DLD1 (cell line): ENCODE results near the gene ATXN7.

Experiments used
- in situ Hi-C: cut with HindIII; loops from 2 replicates; pipeline ENCODE4 v1.10.0; 2017; ENCODE audit warnings: low sequenced_read_pairs

ATXN7 gene

DNA sequence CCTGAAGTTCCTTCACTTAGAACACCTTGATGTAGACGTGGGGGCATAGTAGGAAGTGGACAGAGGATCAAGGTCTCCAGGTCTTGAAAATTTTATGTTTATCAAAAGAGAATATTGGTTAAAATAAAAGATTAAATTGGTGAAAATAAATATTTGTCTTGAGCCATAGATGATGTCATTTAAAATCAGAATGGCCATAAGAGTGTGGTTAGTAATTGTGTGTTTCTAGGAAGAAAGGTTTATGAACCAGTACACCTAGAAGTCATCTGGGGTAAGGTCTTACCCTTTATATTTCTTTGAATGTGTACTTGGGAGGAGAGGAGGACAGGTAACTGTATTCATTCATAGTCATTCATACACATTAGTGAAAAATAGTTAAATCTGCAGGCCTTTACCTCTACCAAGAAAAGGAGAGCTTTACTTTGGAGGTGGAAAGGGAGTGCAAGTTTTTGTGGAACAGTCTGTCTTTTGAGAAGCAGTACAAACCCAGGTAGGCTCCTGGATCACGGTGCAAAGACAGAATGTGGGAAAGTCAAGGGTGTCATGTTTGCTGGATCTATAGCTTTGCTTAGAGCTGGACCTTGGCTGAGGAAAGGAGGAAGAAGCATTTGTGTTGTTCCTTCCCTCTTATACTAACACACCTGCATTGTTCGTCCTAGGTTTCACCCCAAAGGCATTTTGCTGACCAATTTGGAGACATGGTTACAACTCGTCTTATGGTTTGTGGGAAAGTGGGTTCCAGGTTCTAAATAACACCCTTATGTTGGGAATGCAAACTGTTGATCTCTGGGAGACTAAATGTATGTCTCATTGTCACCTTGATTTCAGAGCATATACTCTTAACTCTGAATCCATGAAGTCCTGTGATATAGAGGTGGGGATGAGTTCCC lies 42.3 kb downstream of the ATXN7 start:
- in situ Hi-C loops: no loop called here

DNA sequence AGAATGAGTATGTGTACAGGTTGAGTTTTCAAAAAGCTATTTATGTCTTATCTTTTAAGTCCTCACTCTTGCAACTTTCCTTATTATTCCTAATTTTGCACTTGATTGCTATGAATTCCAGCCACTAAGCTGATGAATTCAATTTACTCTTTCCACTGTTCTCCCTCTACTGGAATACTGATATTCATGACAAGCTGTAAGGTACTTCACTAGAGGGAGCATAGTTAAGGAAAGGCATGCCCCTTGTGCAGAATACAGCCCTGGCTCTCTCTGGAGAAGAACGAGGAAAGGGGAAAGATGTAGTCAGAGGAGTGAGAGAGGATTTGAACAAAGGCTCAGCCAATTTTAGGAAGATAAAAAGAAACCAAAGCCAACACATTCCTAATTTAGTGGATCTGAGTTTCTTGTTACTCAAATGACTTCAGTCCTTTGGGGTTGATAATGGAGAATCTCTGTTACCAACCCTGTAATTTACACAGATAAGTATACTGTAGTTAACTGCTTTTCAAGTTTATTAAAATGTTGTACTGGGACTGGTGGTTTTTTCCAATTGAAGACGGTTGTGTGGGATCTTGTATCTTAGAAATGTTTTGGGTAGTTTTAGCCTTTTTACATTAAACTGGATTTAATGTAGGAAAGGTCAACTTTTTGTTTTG lies 44.5 kb downstream of the ATXN7 start:
- in situ Hi-C loops: no loop called here

DNA sequence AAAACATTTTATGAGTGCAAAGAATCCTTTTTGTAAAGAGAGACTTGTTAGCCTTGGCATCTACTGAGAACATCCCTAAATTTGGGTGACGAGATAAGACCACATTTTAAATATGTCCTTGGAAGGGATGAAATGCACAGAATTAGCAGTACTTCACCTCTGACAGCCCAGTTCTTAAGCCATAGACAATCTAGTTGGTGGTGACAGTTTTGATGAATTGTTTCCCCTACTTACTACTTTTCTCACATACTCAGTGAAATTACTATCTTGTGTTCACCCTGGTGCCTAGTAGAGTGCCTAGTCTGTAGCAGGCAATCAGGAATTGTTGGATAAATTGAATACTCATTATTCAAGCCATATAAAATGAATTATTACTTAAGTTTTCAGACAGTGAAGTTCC lies 45.1 kb downstream of the ATXN7 start:
- in situ Hi-C loops: no loop called here

DNA sequence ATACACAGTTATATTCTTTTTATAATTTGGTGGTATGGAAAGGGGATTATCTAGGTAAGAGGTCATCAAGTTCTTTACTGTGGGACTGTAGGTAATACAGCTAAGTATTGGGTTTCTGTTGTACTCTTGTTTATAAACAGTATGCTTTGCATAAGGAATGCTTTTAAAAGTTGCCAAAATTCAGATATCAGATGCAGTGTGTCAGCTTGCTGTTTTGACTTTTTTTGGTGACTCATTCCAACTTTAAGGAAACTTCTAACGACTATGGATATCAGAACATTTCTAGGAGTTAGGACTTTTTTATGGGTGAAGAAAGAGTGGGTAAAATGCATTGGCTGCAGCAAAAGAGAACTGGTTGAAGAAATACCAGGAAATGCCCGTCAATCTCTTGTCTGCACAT lies 45.8 kb downstream of the ATXN7 start:
- in situ Hi-C loops: no loop called here

DNA sequence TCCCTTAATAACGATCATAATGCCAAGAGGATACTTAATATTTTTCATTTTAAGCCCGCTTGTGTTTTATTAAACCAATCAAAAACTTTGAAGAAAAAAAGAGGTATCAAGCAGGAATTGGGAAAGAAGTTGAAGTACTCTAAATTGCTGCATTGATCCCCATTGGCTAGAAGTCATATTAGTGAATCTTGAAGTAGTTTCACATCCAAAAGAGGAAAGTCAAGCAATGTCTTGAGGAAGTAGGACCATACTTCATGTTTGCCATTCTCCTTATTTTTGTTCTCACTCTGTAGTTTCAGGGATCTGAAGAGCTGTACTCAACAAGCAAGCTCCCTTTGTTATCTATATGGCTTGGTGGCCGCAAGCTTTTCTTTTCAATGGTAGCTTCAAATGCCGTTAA lies 46.3 kb downstream of the ATXN7 start:
- in situ Hi-C loops: no loop called here

DNA sequence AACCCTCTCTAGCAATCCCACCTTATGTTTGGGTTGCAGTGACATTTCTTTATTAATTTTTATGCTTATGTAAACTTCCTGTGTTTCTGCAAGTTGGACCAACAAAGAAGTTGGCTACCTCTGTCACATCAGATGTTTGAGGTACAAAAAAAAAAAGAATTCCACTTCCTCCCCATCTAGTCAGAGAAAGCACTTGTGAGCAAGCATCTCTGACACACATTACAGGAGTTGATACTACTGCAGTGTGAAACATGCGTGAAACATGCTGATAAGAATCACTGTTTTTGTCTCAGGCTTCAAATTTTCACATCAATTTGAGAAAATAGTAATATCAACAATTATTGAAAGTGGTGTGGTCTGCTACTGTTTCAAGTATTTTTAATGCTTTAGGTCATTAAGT lies 47.2 kb downstream of the ATXN7 start:
- in situ Hi-C loops: no loop called here

DNA sequence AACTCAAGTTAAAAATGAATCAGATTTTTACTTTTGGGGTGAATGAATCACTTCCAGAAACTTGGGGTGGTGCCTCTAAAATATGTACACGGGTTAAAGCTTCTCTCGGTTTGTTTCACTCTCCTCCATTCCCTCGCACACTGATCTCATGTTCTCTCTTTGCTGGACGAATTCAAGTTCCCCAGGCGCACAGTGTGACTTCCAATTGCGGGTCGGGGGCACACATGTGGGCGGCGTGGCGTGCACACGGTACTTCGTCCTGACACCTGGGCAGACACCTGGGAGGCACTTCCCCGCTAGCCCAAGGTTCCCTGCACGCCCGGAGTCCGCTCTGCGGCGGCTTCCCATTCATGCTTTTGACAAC lies 47.8 kb downstream of the ATXN7 start:
- in situ Hi-C loops: no loop called here

DNA sequence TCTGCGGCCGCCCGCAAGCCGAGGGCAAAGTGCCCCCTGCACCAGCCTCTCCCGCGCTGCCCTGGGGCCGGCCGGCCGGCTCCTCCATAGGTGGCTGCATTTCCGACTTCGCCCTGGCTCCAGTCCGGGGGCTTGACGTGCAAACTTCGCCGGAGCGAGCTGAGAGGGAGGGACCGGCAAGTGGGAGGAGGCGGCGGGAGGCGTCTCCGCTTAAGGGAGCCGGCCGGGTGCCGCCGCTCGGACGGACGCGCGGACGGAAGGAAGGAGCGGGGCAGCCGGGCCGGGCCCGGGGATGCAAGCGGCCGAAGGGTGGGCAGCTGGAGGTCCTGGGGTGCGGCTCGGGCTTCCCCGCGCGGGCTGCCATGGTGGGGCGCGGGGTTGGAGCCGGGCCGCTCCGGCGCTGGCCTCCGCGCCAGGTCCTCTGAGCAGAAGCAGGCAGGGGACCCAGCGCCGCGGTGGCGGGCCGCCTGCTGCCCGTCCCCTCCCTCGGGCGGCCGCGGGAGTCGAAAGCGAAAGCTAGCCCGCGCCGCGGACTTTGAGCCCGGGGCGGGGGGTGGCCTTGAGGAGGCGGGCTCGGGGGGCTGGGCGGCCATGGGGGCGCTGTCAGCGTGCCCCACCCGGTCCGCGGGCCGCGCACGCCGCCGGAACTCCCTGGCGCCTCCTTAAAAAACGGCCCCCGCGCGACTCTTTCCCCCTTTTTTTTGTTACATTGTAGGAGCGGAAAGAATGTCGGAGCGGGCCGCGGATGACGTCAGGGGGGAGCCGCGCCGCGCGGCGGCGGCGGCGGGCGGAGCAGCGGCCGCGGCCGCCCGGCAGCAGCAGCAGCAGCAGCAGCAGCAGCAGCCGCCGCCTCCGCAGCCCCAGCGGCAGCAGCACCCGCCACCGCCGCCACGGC lies 48.5 kb downstream of the ATXN7 start, which contains the start of gene SCAANT1:
Gene SCAANT1 (minus strand): TSS at position 511 of the 895 bp plus-strand sequence.
- in situ Hi-C loops: no loop called here

DNA sequence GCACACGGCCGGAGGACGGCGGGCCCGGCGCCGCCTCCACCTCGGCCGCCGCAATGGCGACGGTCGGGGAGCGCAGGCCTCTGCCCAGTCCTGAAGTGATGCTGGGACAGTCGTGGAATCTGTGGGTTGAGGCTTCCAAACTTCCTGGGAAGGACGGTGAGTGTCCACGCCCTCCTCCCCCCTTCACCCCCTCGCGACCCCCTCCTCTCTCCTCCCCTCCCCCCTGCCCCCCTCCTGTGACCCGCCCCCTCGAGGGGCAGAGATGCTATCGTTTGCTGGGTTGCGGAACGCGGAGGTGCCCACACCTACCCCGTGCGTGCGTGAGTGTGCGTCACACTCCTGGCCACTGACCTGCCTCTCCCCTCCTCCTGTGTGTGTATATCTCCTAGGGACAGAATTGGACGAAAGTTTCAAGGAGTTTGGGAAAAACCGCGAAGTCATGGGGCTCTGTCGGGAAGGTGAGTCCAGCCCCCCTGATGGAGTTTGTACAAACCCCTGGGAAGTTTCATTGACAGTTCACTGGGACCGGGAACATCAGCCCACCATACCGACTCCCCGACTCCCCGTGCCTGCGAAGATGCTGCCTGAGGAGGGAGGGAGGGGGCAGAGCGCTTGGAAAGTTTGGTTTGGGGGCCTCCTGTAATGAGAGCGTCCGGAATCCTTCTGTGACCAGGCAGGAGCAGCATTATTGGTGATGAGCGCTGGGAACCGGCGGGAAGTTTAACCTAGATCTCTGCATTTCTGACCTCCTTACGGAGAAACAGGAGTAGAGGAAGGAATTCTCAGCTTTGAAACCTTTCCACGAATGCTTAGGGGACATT lies 49.3 kb downstream of the ATXN7 start:
- in situ Hi-C loops: no loop called here

DNA sequence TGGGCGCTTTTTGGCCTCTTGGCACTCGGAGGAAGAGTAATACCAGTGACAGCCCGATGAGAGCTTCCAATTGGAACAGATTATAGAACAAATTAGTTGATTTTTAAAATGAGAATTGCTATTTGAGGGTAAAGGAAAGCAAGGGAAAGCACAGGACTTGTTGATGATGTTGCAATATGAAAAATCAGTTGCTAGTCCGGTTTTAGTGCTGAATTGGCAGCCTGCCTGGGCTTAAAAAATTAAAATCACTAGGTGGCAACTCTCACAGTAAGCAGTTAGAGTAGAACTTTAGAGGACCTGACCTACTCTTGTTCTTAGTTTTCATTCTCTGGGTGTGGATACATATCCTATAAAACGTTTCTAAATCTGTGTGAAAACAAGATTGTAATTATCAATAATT lies 50.6 kb downstream of the ATXN7 start:
- in situ Hi-C loops: no loop called here

DNA sequence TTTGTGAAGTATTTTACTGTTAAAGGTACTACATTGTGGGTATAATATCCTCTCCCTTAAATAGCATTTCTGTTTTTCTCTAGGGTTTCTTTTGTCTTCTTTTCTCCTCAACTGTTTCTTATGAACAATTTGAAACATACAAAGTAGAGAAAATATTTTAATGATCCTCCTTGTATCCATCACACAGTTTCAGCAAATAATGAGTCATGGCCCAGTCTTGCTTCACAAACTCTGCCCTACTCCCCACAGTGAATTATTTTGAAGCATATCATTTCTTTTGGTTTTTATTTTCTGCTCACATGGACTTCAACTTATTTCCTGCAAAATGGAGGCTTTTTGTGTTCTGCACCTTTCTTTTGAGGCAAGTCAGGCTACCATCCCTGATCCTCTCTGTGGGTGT lies 54.7 kb downstream of the ATXN7 start:
- in situ Hi-C loops: no loop called here

DNA sequence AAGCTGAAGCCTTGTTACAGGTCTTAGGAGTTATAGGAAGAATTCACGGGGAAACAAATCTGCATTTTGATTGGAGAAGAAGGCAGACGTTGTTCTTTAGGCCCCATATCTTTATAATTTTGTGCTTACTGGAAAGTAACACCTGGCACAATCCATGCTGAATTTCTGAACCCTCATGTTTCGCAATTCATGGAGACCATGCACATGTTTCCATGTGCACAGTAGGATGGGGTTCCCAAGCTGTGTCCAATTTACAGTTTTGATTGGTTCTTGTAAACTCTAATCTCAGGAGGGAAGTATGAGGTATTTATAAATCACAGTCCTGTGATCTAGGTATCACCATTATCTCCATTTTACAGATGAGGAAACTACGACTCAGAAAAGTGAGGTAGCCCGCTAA lies 56.3 kb downstream of the ATXN7 start:
- in situ Hi-C loops: no loop called here

DNA sequence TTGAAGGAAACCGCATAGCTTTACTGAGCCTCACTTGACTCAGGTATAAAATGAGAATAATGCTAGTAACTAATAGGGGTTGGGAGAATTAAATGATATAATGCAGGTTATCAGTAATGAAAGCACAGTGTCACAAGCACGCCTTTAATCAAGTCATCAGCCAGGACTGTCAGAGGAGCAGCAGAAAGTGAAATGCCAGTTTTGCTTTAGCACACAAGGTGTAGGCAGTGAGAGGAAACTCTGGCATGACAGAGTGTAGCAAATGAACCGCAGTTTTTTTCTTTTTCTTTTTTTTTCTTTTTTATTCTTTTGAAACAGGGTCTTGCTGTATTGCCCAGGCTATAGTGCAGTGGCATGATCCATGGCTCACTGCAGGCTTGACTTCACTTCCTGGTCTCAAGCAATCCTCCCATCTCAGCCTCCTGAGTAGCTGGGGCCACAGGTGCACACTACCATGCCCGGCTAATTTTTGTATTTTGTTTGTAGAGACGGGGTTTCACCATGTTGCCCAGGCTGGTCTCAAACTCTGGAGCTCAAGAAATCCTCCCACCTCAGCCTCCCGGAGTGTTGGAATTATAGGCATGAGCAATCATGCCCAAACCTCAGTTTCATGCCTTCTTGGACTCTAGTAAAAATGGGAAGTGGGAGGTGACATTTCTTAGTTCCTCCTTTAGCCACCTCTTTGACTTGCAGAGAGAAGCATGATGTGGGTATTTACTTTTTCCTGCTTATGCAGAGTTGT lies 58.2 kb downstream of the ATXN7 start:
- in situ Hi-C loops: no loop called here

DNA sequence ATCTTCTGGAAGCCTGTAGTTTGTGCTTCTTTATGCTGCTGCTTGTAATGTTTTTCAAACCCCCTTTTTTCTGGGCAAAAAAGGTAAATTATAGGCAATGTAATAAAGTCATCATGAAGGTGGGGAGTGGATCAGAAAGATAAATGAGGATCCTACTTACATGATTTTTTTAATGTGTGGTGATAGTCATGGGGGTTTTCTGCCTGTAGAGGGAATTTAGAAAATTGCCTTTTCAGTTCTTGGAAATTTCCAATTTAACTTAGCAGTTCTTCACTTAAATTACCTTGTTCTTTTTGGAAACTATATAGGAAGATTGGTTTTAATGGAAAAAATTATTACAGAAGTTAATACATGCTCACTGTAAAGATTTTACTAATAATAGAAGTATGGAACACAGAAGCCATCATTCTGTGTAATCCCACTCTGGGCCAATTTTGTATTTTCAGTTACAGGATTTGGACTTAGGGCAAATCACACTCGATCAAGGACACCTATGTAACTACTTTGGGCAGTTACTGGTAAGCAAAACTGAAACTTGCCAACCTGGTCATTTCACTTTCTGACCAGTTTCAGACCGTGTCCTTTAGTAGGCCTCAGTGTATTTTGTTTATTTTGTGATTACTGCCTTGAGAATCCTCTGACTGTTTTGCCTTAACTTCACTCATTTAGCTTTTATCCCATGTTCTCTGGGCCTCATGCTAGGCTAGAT lies 59.0 kb downstream of the ATXN7 start:
- in situ Hi-C loops: no loop called here

DNA sequence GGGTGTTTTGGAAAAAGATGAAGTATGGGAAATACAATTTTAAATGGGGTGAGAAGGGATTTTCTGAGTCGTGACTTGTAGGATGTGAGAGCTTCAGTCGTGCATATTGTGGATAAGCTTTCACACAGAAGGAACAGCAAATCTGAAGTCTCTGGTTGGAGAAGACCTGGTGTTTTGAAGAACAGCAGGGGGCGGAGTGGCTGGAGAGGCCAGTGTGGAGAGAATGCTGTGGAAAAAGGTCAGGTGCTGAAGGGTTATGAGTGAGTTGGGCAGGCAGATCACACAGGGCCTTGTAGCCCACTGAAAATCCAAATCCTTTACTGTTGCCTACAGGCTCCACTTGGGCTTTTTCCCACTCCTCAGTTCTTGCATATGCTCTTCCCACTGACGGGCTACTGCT lies 62.6 kb downstream of the ATXN7 start:
- in situ Hi-C loops: no loop called here

DNA sequence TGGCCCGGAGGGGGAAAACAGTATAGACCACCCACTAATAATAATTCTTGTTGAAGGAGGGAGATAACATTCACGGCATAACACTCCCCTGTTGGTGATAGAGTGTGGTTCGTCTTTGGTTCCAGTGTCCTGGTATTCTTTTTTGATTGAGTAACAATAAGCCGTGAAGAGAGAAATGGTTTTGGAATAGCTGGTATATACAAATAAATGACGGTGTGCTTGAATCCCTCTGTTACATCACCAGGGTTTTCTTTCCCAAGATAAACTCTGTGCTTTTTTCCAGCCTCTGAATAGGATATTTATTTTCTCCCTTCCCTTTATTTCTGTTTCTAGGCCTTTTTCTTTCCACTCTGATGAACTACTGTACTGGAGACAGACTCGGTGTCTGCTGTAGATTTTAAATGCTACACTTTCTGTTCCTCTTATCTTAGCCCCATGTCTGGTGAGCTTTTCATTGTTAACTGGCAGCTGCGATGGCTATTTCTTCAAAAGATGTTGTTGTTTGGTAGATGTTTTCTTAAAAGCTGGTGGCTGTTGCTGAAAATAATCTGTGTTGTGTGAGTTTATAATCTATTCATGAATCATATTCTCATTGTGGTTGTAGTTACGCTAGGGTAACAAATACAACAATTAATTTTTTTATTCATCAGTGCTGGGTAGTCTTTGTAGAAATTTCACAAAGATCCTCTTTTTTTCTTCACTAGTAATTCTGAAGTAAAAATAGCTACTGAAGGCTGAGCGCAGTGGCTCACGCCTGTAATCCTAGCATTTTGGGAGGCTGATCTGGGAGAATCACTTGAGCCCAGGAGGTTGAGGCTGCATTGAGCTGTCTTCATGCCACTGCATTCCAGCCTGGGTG lies 64.0 kb downstream of the ATXN7 start:
- in situ Hi-C loops: no loop called here

DNA sequence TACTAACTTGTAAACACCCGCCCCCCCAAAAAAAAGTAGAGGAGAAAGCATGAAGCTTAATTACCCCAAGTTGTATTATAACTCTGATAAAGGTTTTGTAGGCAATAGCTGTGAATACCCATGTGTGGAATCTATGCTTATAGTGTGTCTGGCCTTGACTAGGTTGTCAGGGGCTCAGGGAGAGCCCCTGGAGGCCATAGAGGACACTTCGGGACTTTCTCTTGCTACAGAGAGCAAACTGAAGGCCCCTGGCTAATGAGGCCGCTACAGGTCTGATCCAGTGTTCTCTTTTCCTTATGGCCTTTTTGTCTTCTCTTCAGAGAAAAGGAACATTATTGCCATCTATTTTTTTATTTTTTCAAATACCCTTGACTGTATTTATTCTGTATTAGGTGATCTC lies 67.6 kb downstream of the ATXN7 start:
- in situ Hi-C loops: no loop called here

DNA sequence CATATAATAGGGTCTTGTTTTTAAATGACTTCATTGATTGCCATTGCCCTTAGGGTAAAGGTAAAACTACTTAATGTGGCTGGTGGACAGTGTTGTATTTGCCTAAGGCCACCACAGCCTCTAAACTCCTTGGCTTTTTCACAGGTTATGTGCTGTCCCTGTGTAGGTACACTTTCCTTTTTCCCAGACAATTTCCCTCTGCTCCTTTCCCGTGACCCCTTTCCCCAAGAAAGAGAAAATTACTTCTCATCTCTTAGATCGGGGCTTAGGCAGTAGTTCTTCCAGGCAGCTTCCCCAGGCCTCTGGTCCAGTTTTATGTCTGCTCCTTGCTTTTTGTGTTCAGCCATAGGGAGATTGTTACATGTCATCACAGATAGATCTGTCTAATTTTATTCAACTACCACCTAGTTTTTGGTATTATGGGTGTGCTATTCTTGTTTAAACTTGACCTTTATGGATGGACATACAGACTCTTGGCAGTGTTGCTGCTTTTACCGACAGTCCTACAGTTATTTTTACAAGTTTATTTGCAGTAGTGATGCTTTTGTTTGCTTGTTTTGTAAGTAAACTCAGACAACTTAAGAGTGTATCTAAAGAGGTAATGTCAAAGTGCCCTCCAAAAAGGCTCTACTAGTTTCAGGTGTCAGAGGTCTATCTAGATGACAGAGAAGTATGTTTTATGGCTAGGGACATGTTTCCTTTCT lies 69.0 kb downstream of the ATXN7 start:
- in situ Hi-C loops: no loop called here
